Neural cell (in vitro differentiated cells): Measurements from ENCODE around the gene BNC1. TPM values are rescaled to one million over a fixed set of nuclear protein-coding genes. Genes with fewer than 3 reads are reported as not detected.

Experiments used
- H2AFZ ChIP-seq: fragments of 200-600, 300-800 bp; sonication (generic), shearing (Covaris generic); 2 replicates; pipeline ENCODE4 v1.6.0; 2014; ENCODE audit warnings: low read depth, mild to moderate bottlenecking, antibody characterized with exemption, low read length, moderate library complexity
- H3F3A ChIP-seq: fragments of 200-600 bp; shearing (Covaris generic); 2 replicates; pipeline ENCODE4 v1.6.1; 2016; ENCODE audit warnings: mild to moderate bottlenecking, moderate library complexity, mixed read lengths, antibody characterized with exemption, low read length; ENCODE audit not compliant: insufficient read depth, poor library complexity, severe bottlenecking
- H3K27ac ChIP-seq: fragments of 200-600, 300-800 bp; sonication (generic), shearing (Covaris generic); 2 replicates; pipeline ENCODE4 v1.5.1; 2014; ENCODE audit warnings: mild to moderate bottlenecking, low read length, moderate library complexity
- H3K27me3 ChIP-seq: fragments of 300-800, 200-600 bp; sonication (generic), shearing (Covaris generic); 2 replicates; pipeline ENCODE4 v1.6.0; 2014; ENCODE audit warnings: mild to moderate bottlenecking, low read depth, low read length, moderate library complexity; ENCODE audit not compliant: insufficient read depth
- H3K36me3 ChIP-seq: fragments of 300-800, 200-600 bp; sonication (generic), shearing (Covaris generic); 2 replicates; pipeline ENCODE4 v1.5.1; 2014; ENCODE audit warnings: mild to moderate bottlenecking, antibody characterized with exemption, low read length, moderate library complexity; ENCODE audit not compliant: insufficient read depth
- H3K4me2 ChIP-seq: fragments of 300-800, 200-600 bp; sonication (generic), shearing (Covaris generic); 2 replicates; pipeline ENCODE4 v1.6.0; 2014; ENCODE audit warnings: mild to moderate bottlenecking, low read length
- H3K4me3 ChIP-seq: fragments of 300-800, 200-600 bp; sonication (generic), shearing (Covaris generic); 2 replicates; pipeline ENCODE4 v1.5.1; 2014; ENCODE audit warnings: mild to moderate bottlenecking, low read length, moderate library complexity
- H3K79me2 ChIP-seq: fragments of 200-600 bp; shearing (Covaris generic); replicated peaks from 2 replicates; pipeline ENCODE4 v1.6.0; 2014; ENCODE audit warnings: mild to moderate bottlenecking, low read length, moderate library complexity; ENCODE audit not compliant: insufficient read depth
- H3K9ac ChIP-seq: fragments of 300-800, 200-600 bp; sonication (generic), shearing (Covaris generic); 2 replicates; pipeline ENCODE4 v1.6.1; 2016; ENCODE audit warnings: mild to moderate bottlenecking, low read length, mixed read lengths
- H3K9me2 ChIP-seq: fragments of 200-600 bp; shearing (Covaris generic); 2 replicates; pipeline ENCODE4 v1.6.1; 2016; ENCODE audit warnings: mild to moderate bottlenecking, low read length, mixed read lengths; ENCODE audit not compliant: insufficient read depth
- H3K9me3 ChIP-seq: fragments of 200-600, 300-800 bp; sonication (generic), shearing (Covaris generic); 2 replicates; pipeline ENCODE4 v1.6.1; 2016; ENCODE audit warnings: mild to moderate bottlenecking, mixed run types, low read length, moderate library complexity, mixed read lengths
- H4K20me1 ChIP-seq: fragments of 200-600 bp; shearing (Covaris generic); 2 replicates; pipeline ENCODE4 v1.6.1; 2016; ENCODE audit warnings: mild to moderate bottlenecking, mixed run types; ENCODE audit not compliant: insufficient read depth
- EP300 ChIP-seq: fragments of 450-650 bp; conservative IDR thresholded peaks from 2 replicates; pipeline ENCODE4 v1.6.1; 2014; ENCODE audit warnings: antibody characterized with exemption, mild to moderate bottlenecking, moderate library complexity; ENCODE audit not compliant: poor library complexity, severe bottlenecking
- EZH2 ChIP-seq: fragments of 200-600, 300-800 bp; shearing (Covaris generic), sonication (generic); IDR thresholded peaks from 2 replicates; pipeline ENCODE4 v1.6.1; 2014; ENCODE audit warnings: antibody characterized with exemption, low read length, borderline replicate concordance, mild to moderate bottlenecking; ENCODE audit not compliant: insufficient read depth, poor library complexity, severe bottlenecking
- MXI1 ChIP-seq: fragments of 450-650 bp; conservative IDR thresholded peaks from 2 replicates; pipeline ENCODE4 v1.6.1; 2014; ENCODE audit warnings: antibody characterized with exemption, mild to moderate bottlenecking; ENCODE audit not compliant: poor library complexity, severe bottlenecking
- POLR2AphosphoS5 ChIP-seq: IDR thresholded peaks from 2 replicates; pipeline ENCODE4 v1.6.1; 2012
- RAD21 ChIP-seq: fragments of 450-650 bp; conservative IDR thresholded peaks from 2 replicates; pipeline ENCODE4 v1.6.1; 2014; ENCODE audit warnings: antibody characterized with exemption, mild to moderate bottlenecking, moderate library complexity
- REST ChIP-seq: IDR thresholded peaks from 2 replicates; pipeline ENCODE4 v1.6.1; 2012; ENCODE audit warnings: borderline replicate concordance
- SMC3 ChIP-seq: fragments of 450-650 bp; conservative IDR thresholded peaks from 2 replicates; pipeline ENCODE4 v1.6.1; 2014; ENCODE audit warnings: antibody characterized with exemption, mild to moderate bottlenecking, moderate library complexity; ENCODE audit not compliant: poor library complexity
- TAF1 ChIP-seq: IDR thresholded peaks from 2 replicates; pipeline ENCODE4 v1.6.1; 2012; ENCODE audit warnings: low read depth
- polyA minus RNA-seq: library from RNA; depleted of rRNA, polyadenylated mRNA; stranded (reverse); fragments of >200 nt; gene quantifications from 2 replicates; pipeline ENCODE4 v1.2.3, GENCODE V29; 2014
- polyA plus RNA-seq: library from polyadenylated mRNA; depleted of rRNA; stranded (reverse); fragments of >200 nt; gene quantifications from 2 replicates; pipeline ENCODE4 v1.2.3, GENCODE V29; 2014
- TF ChIP-seq, protein P1 (sequence below): fragments of 450-650 bp; IDR thresholded peaks from 2 replicates; pipeline ENCODE4 v1.5.1; 2014; ENCODE audit warnings: antibody characterized with exemption, mild to moderate bottlenecking, moderate library complexity; ENCODE audit not compliant: poor library complexity, severe bottlenecking

Gene BNC1
- polyA plus RNA-seq (not detected in 2 replicates), polyA minus RNA-seq (not detected in 2 replicates)

DNA sequence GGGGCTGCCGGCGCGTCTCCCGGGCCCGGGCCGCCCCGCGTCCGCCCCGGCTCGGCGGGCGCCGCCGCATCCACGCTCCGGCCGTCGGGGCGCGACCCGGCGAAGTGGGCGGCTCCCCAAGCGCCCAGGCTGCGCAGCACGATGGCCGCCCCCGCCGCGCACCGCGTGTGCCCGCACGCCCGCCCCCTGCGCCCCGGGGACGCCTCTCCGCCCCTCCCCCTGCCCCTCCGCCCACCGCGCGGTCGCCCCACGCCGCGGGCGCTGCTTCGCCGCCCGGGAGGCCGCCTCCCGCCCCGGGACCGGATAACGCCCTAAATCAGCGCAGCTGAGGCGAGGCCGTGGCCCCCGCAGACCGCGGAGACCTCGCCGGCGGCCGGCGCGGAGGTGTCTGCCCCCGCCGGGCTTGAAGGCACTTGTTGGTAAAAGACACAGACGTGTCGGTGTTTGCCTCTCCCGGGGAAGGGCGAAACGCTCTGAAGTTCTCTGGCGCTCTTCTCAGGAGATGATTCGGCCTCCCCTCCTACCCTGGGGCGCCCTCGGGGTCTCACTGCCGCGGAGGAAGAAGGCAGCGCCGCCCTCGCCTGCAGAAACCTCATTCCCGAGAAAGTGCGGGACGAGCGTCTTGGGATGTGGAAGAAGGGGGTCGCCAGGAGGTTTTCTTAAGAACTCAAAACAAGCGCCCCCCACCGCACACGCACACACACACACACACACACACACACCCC, at the start of gene BNC1:
Gene BNC1, minus strand, starts transcription at position 106 of the 725 bp plus-strand sequence. Its CDS starts 36 bp downstream, at position 70.
- Histone ChIP-seq H3K9me2 (no peaks in the 10 kb centered on the region), H3K9me3 (no peaks in the 10 kb centered on the region), H3K27ac (no peak within 1 kb of the TSS), H3K36me3 (no peaks in the 10 kb centered on the region), H2AFZ (no peak within 1 kb of the TSS), H3F3A (no peaks in the 10 kb centered on the region), H3K4me3 (peak within 1 kb of the TSS; percentile 62), H4K20me1 (no peaks in the 10 kb centered on the region), H3K79me2 (no peaks in the 10 kb centered on the region), H3K9ac (no peak within 1 kb of the TSS), H3K4me2 (no peak within 1 kb of the TSS), H3K27me3 (peaks cover 73% of the 10 kb centered on the region)
- TF ChIP-seq EP300 (no peak), EZH2 (peak; percentile 92)

DNA sequence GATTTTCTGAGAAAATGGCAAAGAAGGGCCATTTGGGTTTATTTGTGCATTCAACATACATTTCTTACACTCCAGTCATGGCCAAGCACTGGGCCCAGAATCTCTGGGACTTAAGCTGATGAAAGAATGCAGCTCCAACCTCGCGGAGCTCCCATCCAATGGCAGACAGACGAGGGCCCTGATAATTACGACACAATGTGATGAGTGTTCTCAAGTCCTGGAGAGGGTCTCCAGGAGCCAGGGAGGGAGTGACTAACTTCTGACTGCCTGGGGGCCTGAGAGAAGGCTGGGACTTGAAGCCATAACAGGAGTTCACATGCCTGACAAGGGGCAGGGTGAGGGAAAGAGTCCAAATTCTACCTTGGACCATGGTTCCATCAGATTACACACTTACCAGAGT, 42.6 kb upstream of the BNC1 start:
- Histone ChIP-seq H3K27ac (no peak overlapping the region), H3F3A (no peaks in the 10 kb centered on the region), H3K79me2 (no peaks in the 10 kb centered on the region), H3K4me3 (no peak overlapping the region), H4K20me1 (no peaks in the 10 kb centered on the region), H3K9ac (no peak overlapping the region), H3K4me2 (no peak overlapping the region), H2AFZ (no peak overlapping the region), H3K36me3 (no peaks in the 10 kb centered on the region), H3K27me3 (no peaks in the 10 kb centered on the region), H3K9me2 (no peaks in the 10 kb centered on the region), H3K9me3 (no peaks in the 10 kb centered on the region)
- TF ChIP-seq, protein P1, sequence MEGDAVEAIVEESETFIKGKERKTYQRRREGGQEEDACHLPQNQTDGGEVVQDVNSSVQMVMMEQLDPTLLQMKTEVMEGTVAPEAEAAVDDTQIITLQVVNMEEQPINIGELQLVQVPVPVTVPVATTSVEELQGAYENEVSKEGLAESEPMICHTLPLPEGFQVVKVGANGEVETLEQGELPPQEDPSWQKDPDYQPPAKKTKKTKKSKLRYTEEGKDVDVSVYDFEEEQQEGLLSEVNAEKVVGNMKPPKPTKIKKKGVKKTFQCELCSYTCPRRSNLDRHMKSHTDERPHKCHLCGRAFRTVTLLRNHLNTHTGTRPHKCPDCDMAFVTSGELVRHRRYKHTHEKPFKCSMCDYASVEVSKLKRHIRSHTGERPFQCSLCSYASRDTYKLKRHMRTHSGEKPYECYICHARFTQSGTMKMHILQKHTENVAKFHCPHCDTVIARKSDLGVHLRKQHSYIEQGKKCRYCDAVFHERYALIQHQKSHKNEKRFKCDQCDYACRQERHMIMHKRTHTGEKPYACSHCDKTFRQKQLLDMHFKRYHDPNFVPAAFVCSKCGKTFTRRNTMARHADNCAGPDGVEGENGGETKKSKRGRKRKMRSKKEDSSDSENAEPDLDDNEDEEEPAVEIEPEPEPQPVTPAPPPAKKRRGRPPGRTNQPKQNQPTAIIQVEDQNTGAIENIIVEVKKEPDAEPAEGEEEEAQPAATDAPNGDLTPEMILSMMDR = no peak
- no peak for TF ChIP-seq POLR2AphosphoS5
- TF ChIP-seq SMC3 = no peak
- TF ChIP-seq RAD21 = no peak
- no peak for TF ChIP-seq EP300
- TF ChIP-seq MXI1 = no peak
- TF ChIP-seq REST = no peak
- TF ChIP-seq EZH2 = no peak
- no peak for TF ChIP-seq TAF1
